Measurements from ENCODE around the gene CLIC3.

GRCh38 chr9:136960212-136960937 is 36.0 kb downstream of the CLIC3 start:
- TF ChIP-seq YY1 (IDR thresholded peaks at IDR 0.05; ENCODE audit: insufficient read depth, insufficient read length) (no peak), ZNF274 (IDR thresholded peaks at IDR 0.05; ENCODE audit: low read depth, low read length) (no peak), SUZ12 (IDR thresholded peaks at IDR 0.05; ENCODE audit: extremely low read depth, insufficient read depth, insufficient read length) (no peak)
